Middle frontal gyrus (tissue), 1 donor: Measurements from ENCODE around the gene RHEX.
"Not testable (repeated sequence)": the region's sequence is repeated elsewhere in the genome, so short reads cannot be mapped to it uniquely, and the experiment has no call there.

Experiments used
- DNase-seq: peaks from one replicate; pipeline ENCODE4 v3.0.0-alpha.2; 2015; ENCODE audit warnings: low spot score; ENCODE audit errors: extremely low spot score

Gene RHEX

GRCh38 chr1:206058927-206059292, 5.9 kb downstream of the RHEX start:
- no peak for DNase-seq

GRCh38 chr1:206059355-206059915, 6.5 kb downstream of the RHEX start:
- no peak for DNase-seq

GRCh38 chr1:206060844-206061243, 7.9 kb downstream of the RHEX start:
- DNase-seq: no peak

- DNase-seq: no peak
Measured at GRCh38 chr1:206062464-206062863, 9.5 kb downstream of the RHEX start.

GRCh38 chr1:206064001-206064400, 11.0 kb downstream of the RHEX start:
- not testable (repeated sequence) for DNase-seq

- DNase-seq: not testable (repeated sequence)
Measured at GRCh38 chr1:206064501-206064900, 11.5 kb downstream of the RHEX start.

GRCh38 chr1:206065547-206066145, 12.7 kb downstream of the RHEX start:
- DNase-seq: no peak

- DNase-seq: no peak
Measured at GRCh38 chr1:206066479-206067171, 13.7 kb downstream of the RHEX start.

- DNase-seq: no peak
Measured at GRCh38 chr1:206067486-206068227, 14.7 kb downstream of the RHEX start.

GRCh38 chr1:206068314-206068713, 15.3 kb downstream of the RHEX start:
- DNase-seq: no peak

- no peak for DNase-seq
Measured at GRCh38 chr1:206070627-206071304, 17.8 kb downstream of the RHEX start.

- DNase-seq: no peak
Measured at GRCh38 chr1:206074839-206075238, 21.9 kb downstream of the RHEX start.

- DNase-seq: no peak
Measured at GRCh38 chr1:206075786-206076755, 23.1 kb downstream of the RHEX start.

GRCh38 chr1:206079135-206079534, 26.2 kb downstream of the RHEX start:
- DNase-seq: no peak

- no peak for DNase-seq
Measured at GRCh38 chr1:206080026-206080820, 27.2 kb downstream of the RHEX start.

- DNase-seq: no peak
Measured at GRCh38 chr1:206081856-206082255, 28.9 kb downstream of the RHEX start.

- DNase-seq: no peak
Measured at GRCh38 chr1:206082831-206083695, 30.1 kb downstream of the RHEX start.

- DNase-seq: no peak
Measured at GRCh38 chr1:206083750-206084149, 30.8 kb downstream of the RHEX start.

- no peak for DNase-seq
Measured at GRCh38 chr1:206087091-206087490, 34.1 kb downstream of the RHEX start.
